HepG2 (cell line): ENCODE data around the gene GALNT18. TPM values are rescaled to one million over a fixed set of nuclear protein-coding genes. Genes with fewer than 3 reads are reported as not detected.

Experiments
- ATAC-seq: fragments of 200-7000 bp; cut with Tn5 transposase; 3 replicates; pipeline ENCODE4 v1.9.1; 2020; ENCODE audit warnings: mild to moderate bottlenecking, moderate library complexity
- BruUV-seq: library from RNA; stranded (reverse); fragments of 400-500 nt; replicated peaks from 2 replicates; lab custom pipeline; 2021; lab: Mats Ljungman, UMichigan
- CTCF ChIA-PET: fragments of 300-600 bp; formaldehyde crosslinking; extraction: SDS; loops from one replicate; lab custom pipeline; 2021; ENCODE audit warnings: low total read pairs, inconsistent platforms, low intra/inter-chr PET ratio; lab: Yijun Ruan, JAX
- POLR2A ChIA-PET: fragments of 350-600 bp; sonication (Branson Sonifier 250); formaldehyde crosslinking; loops from one replicate; lab custom pipeline; 2020; ENCODE audit warnings: antibody characterized with exemption, inconsistent platforms; lab: Yijun Ruan, JAX
- DNase-seq: peaks from one replicate; pipeline ENCODE4 v3.0.0-alpha.2; 2015; ENCODE audit warnings: low spot score
- FAIRE-seq: peaks from 3 replicates; lab custom pipeline; 2011; peaks lifted over from hg19 to GRCh38; lab: Jason Lieb, UNC
- H2AFZ ChIP-seq: one replicate; pipeline ENCODE4 v1.6.1; 2011; ENCODE audit warnings: low read length, inconsistent platforms
- H3K27ac ChIP-seq: fragments of 300-600 bp; 3 replicates; pipeline ENCODE4 v1.8.0; 2011; ENCODE audit warnings: mixed run types, mild to moderate bottlenecking, mixed read lengths, low read length, inconsistent platforms; ENCODE audit not compliant: insufficient read depth; ENCODE audit errors: extremely low read length
- H3K27me3 ChIP-seq, 2 experiments: fragments of 200-600 bp in 1 of 2; 2 replicates in 1 of 2; 3 replicates in 1 of 2; pipeline versions ENCODE4 v1.6.0 to v1.8.0; 2011; ENCODE audit warnings: low read length in 2 of 2, mild to moderate bottlenecking in 2 of 2, moderate library complexity in 2 of 2, inconsistent platforms in 1 of 2; ENCODE audit not compliant: insufficient read depth in 2 of 2, control insufficient read depth in 1 of 2
- H3K36me3 ChIP-seq, 2 experiments: fragments of 200-600 bp in 1 of 2; replicated peaks in 1 of 2; 2 replicates in 1 of 2; 3 replicates in 1 of 2; pipeline versions ENCODE4 v1.5.1 to v1.8.0; 2011; ENCODE audit warnings: low read length in 2 of 2, inconsistent platforms in 1 of 2; ENCODE audit not compliant: insufficient read depth in 2 of 2, control insufficient read depth in 1 of 2
- H3K4me1 ChIP-seq: 2 replicates; pipeline ENCODE4 v1.5.1; 2012; ENCODE audit warnings: low read length, inconsistent platforms; ENCODE audit not compliant: insufficient read depth
- H3K4me2 ChIP-seq: 2 replicates; pipeline ENCODE4 v1.6.0; 2011; ENCODE audit warnings: low read depth, low read length, inconsistent platforms
- H3K4me3 ChIP-seq, 3 experiments: fragments of 200-600 bp in 1 of 3; sonication (generic), shearing (Covaris generic) in 1 of 3; replicated peaks in 1 of 3; 2 replicates each; pipeline ENCODE4 v1.5.1; 2011 to 2016; ENCODE audit warnings: low read length in 3 of 3, inconsistent platforms in 2 of 3, low read depth in 2 of 3, mild to moderate bottlenecking in 2 of 3, control low read depth in 1 of 3, mixed read lengths in 1 of 3; ENCODE audit not compliant: insufficient read depth in 1 of 3
- H3K79me2 ChIP-seq: one replicate; pipeline ENCODE4 v1.6.1; 2011; ENCODE audit warnings: low read length, inconsistent platforms; ENCODE audit not compliant: insufficient read depth
- H3K9ac ChIP-seq: 2 replicates; pipeline ENCODE4 v1.6.0; 2011; ENCODE audit warnings: mild to moderate bottlenecking, low read depth, low read length, inconsistent platforms; ENCODE audit not compliant: insufficient read depth
- H3K9me3 ChIP-seq: 2 replicates; pipeline ENCODE4 v1.5.1; 2012; ENCODE audit warnings: mild to moderate bottlenecking, low read length
- H4K20me1 ChIP-seq: 2 replicates; pipeline ENCODE4 v1.6.0; 2011; ENCODE audit warnings: inconsistent platforms, mild to moderate bottlenecking, low read length, moderate library complexity; ENCODE audit not compliant: insufficient read depth
- ZFP36 ChIP-seq: fragments of 150-350 bp; IDR thresholded peaks from 2 replicates; pipeline ENCODE4 v1.6.1; 2018; ENCODE audit warnings: borderline replicate concordance, low read length, low read depth; ENCODE audit not compliant: partially characterized antibody
- WGBS: methylation state at CpG from one replicate; pipeline ENCODE4 v1.1.6; 2017; ENCODE audit warnings: low lambda C conversion rate; 5-methylcytosine and 5-hydroxymethylcytosine counted together
- in situ Hi-C: cut with HindIII; loops from 2 replicates; pipeline ENCODE4 v1.10.0; 2017; ENCODE audit warnings: low pct_unique_long_range_greater_than_20kb; ENCODE audit not compliant: extremely low pct_ligation_motif_present
- intact Hi-C: fragments of 100-400 bp; cut with micrococcal nuclease; formaldehyde crosslinking; loops from one replicate; pipeline ENCODE4 v1.10.0; 2022; ENCODE audit not compliant: unreplicated experiment
- polyA plus RNA-seq, 8 experiments: library from polyadenylated mRNA; depleted of rRNA in 3 of 8; stranded (reverse) in 7 of 8; unstranded in 1 of 8; fragments of >200 nt; fragmentation: Illumina TruSeq in 4 of 8; extraction: Trizol in 4 of 8; gene quantifications; 2 replicates each; pipeline versions ENCODE4 v1.2.1 to v1.2.3, GENCODE V29; 2011 to 2016; ENCODE audit warnings: low read depth in 4 of 8, missing spikeins in 1 of 8, mixed read lengths in 1 of 8; ENCODE audit not compliant: insufficient read depth in 1 of 8
- total RNA-seq, 5 experiments: library from RNA; depleted of rRNA; stranded (reverse); fragments of >200 nt; fragmentation: Illumina TruSeq; extraction: Trizol; gene quantifications; 2 replicates each; pipeline ENCODE4 v1.2.3, GENCODE V29; 2016; ENCODE audit warnings: low read depth in 1 of 5
- TF ChIP-seq, protein P1 (sequence below): sonication (generic); formaldehyde crosslinking; IDR thresholded peaks from 2 replicates; pipeline ENCODE4 v1.4.0; 2020; ENCODE audit warnings: mild to moderate bottlenecking, missing genetic modification reagents, borderline replicate concordance
- TF ChIP-seq, protein P2 (sequence below): sonication (generic); formaldehyde crosslinking; IDR thresholded peaks from 2 replicates; pipeline ENCODE4 v1.5.0; 2020; ENCODE audit warnings: missing genetic modification reagents

Gene GALNT18
- total and polyA plus RNA-seq, 2 of the 13 experiments (the other 11 are each of a cell fraction or from before 2014, with no cell fraction given) = 0.11 TPM; not detected in 1

DNA sequence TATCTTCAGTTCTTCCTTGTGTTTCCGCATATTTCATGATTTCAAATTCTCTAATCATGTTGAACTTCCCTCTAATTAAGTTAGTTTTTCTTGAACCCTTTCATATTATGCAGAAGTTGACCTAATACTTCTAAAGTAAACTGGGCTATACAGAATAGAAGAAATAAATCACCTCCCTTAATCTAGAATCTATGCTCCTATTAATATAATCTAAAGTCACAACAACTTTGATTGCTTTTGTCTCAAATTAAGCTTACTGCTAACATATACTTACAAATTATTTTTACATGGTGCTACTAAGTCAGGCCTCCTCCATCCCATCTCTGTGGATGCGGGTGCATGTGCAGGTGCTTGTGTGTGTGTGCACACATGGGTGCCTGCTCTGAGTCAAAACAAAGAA, 241.5 kb downstream of the GALNT18 start:
- Histone ChIP-seq H3K4me1 (no peaks in the 10 kb centered on the region), H3K79me2 (no peaks in the 10 kb centered on the region), H3K9me3 (no peaks in the 10 kb centered on the region), H3K27me3 (peaks cover under 1 to 2% of the 10 kb centered on the region in 2 experiments; a peak in 2 of 5 replicates), H3K36me3 (no peaks in the 10 kb centered on the region), H3K4me3 (no peak overlapping the region), H4K20me1 (no peaks in the 10 kb centered on the region; the same call in 1 of the 2 replicates), H3K27ac (no peak overlapping the region), H3K9ac (no peak overlapping the region), H2AFZ (no peak overlapping the region), H3K4me2 (no peak overlapping the region)
- in situ Hi-C loops (no loop called here), intact Hi-C loops (no loop called here)
- POLR2A ChIA-PET = no interaction called here
- BruUV-seq = no TSS peak
- DNase-seq (no peak), ATAC-seq (no peak), FAIRE-seq (no peak)
- TF ChIP-seq, protein P1, sequence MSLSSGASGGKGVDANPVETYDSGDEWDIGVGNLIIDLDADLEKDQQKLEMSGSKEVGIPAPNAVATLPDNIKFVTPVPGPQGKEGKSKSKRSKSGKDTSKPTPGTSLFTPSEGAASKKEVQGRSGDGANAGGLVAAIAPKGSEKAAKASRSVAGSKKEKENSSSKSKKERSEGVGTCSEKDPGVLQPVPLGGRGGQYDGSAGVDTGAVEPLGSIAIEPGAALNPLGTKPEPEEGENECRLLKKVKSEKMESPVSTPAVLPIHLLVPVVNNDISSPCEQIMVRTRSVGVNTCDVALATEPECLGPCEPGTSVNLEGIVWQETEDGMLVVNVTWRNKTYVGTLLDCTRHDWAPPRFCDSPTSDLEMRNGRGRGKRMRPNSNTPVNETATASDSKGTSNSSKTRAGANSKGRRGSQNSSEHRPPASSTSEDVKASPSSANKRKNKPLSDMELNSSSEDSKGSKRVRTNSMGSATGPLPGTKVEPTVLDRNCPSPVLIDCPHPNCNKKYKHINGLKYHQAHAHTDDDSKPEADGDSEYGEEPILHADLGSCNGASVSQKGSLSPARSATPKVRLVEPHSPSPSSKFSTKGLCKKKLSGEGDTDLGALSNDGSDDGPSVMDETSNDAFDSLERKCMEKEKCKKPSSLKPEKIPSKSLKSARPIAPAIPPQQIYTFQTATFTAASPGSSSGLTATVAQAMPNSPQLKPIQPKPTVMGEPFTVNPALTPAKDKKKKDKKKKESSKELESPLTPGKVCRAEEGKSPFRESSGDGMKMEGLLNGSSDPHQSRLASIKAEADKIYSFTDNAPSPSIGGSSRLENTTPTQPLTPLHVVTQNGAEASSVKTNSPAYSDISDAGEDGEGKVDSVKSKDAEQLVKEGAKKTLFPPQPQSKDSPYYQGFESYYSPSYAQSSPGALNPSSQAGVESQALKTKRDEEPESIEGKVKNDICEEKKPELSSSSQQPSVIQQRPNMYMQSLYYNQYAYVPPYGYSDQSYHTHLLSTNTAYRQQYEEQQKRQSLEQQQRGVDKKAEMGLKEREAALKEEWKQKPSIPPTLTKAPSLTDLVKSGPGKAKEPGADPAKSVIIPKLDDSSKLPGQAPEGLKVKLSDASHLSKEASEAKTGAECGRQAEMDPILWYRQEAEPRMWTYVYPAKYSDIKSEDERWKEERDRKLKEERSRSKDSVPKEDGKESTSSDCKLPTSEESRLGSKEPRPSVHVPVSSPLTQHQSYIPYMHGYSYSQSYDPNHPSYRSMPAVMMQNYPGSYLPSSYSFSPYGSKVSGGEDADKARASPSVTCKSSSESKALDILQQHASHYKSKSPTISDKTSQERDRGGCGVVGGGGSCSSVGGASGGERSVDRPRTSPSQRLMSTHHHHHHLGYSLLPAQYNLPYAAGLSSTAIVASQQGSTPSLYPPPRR (CRISPR knock-in tag) = no peak
- TF ChIP-seq ZFP36 = no peak
- TF ChIP-seq, protein P2, sequence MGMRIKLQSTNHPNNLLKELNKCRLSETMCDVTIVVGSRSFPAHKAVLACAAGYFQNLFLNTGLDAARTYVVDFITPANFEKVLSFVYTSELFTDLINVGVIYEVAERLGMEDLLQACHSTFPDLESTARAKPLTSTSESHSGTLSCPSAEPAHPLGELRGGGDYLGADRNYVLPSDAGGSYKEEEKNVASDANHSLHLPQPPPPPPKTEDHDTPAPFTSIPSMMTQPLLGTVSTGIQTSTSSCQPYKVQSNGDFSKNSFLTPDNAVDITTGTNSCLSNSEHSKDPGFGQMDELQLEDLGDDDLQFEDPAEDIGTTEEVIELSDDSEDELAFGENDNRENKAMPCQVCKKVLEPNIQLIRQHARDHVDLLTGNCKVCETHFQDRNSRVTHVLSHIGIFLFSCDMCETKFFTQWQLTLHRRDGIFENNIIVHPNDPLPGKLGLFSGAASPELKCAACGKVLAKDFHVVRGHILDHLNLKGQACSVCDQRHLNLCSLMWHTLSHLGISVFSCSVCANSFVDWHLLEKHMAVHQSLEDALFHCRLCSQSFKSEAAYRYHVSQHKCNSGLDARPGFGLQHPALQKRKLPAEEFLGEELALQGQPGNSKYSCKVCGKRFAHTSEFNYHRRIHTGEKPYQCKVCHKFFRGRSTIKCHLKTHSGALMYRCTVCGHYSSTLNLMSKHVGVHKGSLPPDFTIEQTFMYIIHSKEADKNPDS (CRISPR knock-in tag) = no peak
- WGBS = 2% methylated on average over 2 of the region's 2 CpGs
- CTCF ChIA-PET = no interaction called here
